Measurements from ENCODE around the gene PNPLA1.

The PNPLA1 gene

DNA sequence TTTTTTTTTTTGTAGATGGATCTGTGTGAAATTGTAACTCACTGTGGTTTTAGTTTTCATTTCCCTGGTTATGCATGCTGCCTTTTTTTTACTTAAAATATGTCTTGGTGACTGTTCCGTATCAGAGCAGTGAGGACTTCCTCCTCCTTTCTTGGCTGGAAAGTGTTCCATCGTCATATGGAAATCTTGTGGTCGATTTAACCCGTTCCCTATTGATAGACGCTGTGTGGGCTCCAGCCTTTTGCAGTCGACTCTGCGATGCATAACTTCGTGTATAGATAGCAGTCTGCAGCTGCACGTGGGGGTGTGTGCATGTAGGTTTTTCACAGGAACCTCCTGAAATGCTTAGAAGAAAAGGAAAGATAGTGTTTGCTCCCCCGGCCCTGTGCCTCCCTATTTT, 28.1 kb upstream of the PNPLA1 start:
- Mint-ChIP-seq H3K9me3 (no peaks in the 10 kb centered on the region), H3K36me3 (ENCODE audit: low read depth) (no peaks in the 10 kb centered on the region), H3K27me3 (peaks cover 12% of the 10 kb centered on the region), H3K4me3 (peak overlapping the region; percentile 55), H3K27ac (peak overlapping the region; percentile 86), H3K4me1 (ENCODE audit: low read depth) (peaks cover 65% of the 10 kb centered on the region)
- intact Hi-C loops (cut with micrococcal nuclease), result no loop called here

DNA sequence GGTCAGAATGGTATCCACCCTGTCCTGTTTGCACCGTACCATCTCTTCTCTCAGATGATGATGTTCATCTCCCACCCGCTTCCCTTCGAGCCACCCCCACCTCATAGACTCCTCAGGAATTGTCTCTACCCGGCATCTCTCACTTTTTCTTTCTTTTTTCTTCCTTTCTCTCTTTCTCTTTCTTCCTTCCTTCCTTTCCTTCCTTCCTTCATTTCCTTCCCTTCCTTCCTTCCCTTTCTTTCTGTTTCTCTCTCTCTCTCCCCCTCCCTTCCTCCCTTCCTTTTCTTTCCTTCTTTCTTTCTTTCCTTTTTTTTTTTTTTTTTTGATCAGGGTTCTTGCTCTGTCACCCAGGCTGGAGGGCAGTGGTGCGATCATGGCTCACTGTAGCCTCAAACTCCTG, 27.7 kb upstream of the PNPLA1 start:
- no peaks in the 10 kb centered on the region for H3K36me3 Mint-ChIP-seq (ENCODE audit: low read depth)
- peak overlapping the region; percentile 55 for H3K4me3 Mint-ChIP-seq
- intact Hi-C loops (cut with micrococcal nuclease), result no loop called here
- H3K9me3 Mint-ChIP-seq, result no peaks in the 10 kb centered on the region
- peaks cover 15% of the 10 kb centered on the region for H3K27me3 Mint-ChIP-seq
- H3K4me1 Mint-ChIP-seq (ENCODE audit: low read depth), result peaks cover 69% of the 10 kb centered on the region
- H3K27ac Mint-ChIP-seq, result peak overlapping the region; percentile 86

DNA sequence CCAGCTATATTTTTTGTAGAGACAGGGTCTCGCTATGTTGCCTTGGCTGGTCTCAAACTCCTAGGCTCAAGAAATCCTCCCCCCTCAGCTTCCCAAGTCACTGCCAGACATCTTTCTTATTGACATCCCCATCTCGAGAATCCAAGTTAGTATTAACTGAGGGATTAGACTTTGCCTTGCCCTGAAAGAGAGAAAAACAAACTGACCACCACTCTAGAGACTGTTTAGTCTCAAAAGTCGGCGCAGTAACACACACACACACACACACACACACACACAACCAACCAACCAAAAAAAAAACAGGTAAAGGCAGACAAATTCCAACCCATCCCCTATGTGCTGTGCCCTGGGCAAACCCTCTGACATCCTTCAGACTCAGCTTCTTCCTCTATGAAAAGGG, 27.2 kb upstream of the PNPLA1 start:
- H3K27ac Mint-ChIP-seq, result peak overlapping the region; percentile 86
- intact Hi-C loops (cut with micrococcal nuclease), result no loop called here
- H3K4me1 Mint-ChIP-seq (ENCODE audit: low read depth), result peaks cover 74% of the 10 kb centered on the region
- no peak overlapping the region for H3K4me3 Mint-ChIP-seq
- H3K27me3 Mint-ChIP-seq, result peaks cover 17% of the 10 kb centered on the region
- H3K9me3 Mint-ChIP-seq, result no peaks in the 10 kb centered on the region
- no peaks in the 10 kb centered on the region for H3K36me3 Mint-ChIP-seq (ENCODE audit: low read depth)

DNA sequence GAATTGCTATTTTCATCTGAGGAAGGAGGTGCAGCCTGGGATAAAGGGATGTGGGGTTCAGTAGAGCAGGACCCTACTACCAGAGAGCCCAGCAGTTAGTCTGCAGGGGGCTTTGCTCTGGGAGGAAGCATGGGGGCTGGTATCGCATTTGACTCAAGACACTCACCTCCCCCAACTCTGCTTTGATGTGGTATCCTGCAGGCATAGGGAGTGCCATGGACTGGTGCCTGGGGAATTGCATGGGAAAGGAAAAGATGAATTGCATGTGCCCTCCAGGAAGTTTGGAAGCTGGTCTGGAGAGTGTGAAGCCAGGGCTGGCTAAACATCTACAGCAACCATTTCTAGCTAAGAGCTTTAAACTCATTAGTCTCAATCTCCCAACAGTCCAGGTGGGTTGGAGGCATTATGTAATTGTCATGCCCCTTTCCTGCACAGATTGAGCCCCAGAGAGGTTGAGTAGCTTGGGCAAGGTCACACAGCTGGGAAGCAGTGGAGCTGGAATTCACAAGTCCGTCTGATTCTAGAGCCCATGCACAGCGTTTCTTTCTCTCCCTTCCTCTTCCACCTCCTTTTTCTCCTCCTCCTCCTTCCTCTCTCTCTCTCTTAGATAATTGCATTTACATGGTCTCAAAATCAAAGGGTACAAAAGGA, 26.2 kb upstream of the PNPLA1 start:
- intact Hi-C loops (cut with micrococcal nuclease), result no loop called here
- Mint-ChIP-seq H3K36me3 (ENCODE audit: low read depth) (no peaks in the 10 kb centered on the region), H3K9me3 (no peaks in the 10 kb centered on the region), H3K27ac (no peak overlapping the region), H3K4me1 (ENCODE audit: low read depth) (peaks cover 84% of the 10 kb centered on the region), H3K27me3 (peaks cover 17% of the 10 kb centered on the region), H3K4me3 (no peak overlapping the region)

DNA sequence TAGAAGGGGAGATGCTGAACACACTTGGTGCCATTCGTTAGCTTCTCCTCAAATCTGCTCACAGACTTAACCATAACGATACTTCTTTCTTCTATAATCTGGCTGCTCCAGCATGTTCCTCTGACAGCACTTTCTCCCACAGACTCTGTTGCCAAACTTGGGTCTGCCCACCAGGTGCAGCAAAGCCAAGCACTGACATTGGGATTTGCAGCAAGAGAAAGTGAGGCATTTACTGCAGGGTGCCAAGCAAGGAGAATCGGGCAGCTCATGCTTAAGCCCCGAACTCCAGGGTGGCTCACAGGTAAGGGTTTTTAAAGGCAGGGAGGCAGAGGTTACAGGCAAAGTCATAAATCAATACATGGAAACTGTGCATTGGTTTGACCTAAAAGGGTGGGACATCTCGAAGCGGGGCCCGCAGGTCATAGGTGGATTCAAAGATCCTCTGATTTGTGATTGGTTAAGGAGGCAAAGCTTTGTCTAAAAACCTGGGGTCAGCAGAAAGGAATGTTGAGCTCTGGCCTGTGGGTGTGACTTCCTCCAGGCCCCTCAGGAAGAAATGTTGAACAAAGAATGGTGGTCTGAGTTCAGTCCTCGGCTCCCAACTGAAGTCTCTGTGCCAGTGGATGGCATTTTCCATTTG, 25.1 kb upstream of the PNPLA1 start:
- H3K27me3 Mint-ChIP-seq, result peaks cover 15% of the 10 kb centered on the region
- H3K27ac Mint-ChIP-seq, result peak overlapping the region; percentile 37
- no peak overlapping the region for H3K4me3 Mint-ChIP-seq
- H3K9me3 Mint-ChIP-seq, result no peaks in the 10 kb centered on the region
- H3K4me1 Mint-ChIP-seq (ENCODE audit: low read depth), result peaks cover 86% of the 10 kb centered on the region
- intact Hi-C loops (cut with micrococcal nuclease), result no loop called here
- no peaks in the 10 kb centered on the region for H3K36me3 Mint-ChIP-seq (ENCODE audit: low read depth)

DNA sequence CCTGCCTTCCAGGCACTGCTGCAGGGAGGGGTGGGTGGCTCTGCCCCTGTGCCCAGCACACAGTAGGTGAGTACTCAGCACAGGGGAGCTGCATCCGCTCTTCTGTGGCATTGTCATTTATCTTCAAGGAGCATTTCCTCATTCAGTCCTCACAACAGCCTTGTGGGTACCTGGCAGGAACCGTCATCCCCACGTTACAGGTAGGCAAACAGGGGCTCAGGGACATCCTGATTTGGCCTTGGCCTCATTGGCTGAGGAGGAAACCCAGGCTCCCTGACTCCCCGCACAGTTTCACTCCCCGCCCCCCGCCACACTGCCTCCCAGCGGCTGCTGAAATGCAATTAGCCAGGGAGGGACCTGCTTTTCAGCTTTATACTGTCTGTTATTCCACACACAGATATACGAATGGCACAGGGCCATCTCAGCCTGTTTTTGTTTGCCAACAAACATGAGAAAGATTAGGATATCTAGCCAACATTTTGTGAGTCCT, 24.2 kb upstream of the PNPLA1 start:
- intact Hi-C loops (cut with micrococcal nuclease), result no loop called here
- Mint-ChIP-seq H3K4me1 (ENCODE audit: low read depth) (peaks cover 79% of the 10 kb centered on the region), H3K4me3 (no peak overlapping the region), H3K27me3 (peaks cover 15% of the 10 kb centered on the region), H3K36me3 (ENCODE audit: low read depth) (no peaks in the 10 kb centered on the region), H3K27ac (peak overlapping the region; percentile 37), H3K9me3 (no peaks in the 10 kb centered on the region)

DNA sequence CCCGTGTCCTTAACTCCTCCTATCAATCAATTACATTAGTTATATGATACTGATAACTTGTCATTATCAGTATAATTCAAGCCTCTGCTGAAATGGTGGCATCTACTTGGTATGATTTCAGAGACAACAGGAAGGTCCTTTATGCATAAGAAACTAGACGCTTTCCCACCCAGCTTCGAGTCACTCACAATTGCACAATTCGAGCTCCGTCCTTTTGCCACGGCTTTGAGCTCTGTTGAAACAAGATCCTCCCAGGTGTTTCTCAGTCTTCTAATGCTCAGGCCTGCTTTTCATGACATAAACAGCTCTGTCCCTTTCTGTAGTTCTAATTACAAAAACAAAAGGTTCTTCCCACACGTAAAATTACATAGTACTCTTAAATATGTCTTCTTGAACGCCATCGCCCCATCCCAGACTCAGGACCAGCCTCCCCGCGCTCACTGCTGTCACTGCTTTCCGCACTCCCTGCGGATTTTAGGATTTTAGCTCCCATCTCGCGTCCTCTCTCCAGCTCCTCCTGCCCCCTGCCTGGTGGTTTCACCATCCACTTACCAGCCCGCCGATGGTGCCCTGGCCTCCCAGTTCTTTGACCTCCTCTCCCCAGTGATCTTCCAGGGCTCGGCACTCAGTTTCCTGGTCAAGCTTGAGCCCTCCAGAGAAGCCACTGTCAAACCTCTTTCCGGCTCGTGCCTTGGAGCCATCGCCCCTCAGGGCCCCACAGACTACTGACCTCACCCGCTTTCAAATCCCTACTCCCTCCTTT, 23.2 kb upstream of the PNPLA1 start:
- peaks cover 77% of the 10 kb centered on the region for H3K4me1 Mint-ChIP-seq (ENCODE audit: low read depth)
- peak overlapping the region; percentile 15 for H3K27ac Mint-ChIP-seq
- H3K27me3 Mint-ChIP-seq, result peaks cover 15% of the 10 kb centered on the region
- H3K36me3 Mint-ChIP-seq (ENCODE audit: low read depth), result no peaks in the 10 kb centered on the region
- intact Hi-C loops (cut with micrococcal nuclease), result no loop called here
- no peaks in the 10 kb centered on the region for H3K9me3 Mint-ChIP-seq
- no peak overlapping the region for H3K4me3 Mint-ChIP-seq

DNA sequence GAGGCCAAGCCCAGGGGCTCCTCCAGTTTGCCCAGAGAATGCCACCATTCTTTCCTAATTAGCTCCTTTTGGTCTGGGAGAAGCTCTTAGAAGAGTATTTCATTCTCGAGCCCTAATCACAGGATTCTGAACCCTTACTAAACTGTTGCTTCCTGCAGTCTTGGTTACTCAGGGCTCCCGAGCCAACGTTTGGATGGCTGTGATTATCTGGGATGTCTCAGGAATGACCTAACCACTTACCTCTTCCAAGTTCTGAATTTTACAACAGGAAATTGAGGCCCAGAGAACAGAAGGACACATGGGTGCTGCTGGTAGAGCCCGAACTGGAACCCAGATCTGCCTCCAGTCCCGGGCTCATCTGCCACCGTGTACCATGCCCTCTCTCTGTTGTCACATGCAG, 22.2 kb upstream of the PNPLA1 start:
- Mint-ChIP-seq H3K4me3 (no peak overlapping the region), H3K36me3 (ENCODE audit: low read depth) (no peaks in the 10 kb centered on the region), H3K9me3 (no peaks in the 10 kb centered on the region), H3K4me1 (ENCODE audit: low read depth) (peaks cover 67% of the 10 kb centered on the region), H3K27ac (no peak overlapping the region), H3K27me3 (peaks cover 11% of the 10 kb centered on the region)
- intact Hi-C loops (cut with micrococcal nuclease), result no loop called here

DNA sequence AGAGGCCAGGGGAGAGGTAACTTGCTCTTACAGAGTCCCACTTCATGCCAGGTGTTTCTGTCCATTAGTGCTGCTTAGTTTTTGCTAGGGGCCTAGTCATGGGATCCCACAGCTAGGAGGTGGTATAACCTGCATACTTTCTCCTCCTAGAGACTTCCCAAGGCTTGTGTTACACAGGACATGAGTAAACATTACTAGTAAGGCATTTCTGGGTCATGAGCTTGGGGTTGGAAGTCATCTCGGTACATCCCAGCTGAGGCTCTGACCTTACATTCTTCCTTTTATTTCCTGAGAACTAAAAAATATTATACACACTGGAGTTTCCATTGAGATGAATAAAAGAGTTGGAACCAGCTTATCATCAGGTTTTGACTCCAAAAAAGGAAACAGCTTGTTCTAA, 20.9 kb upstream of the PNPLA1 start:
- intact Hi-C loops (cut with micrococcal nuclease), result no loop called here

DNA sequence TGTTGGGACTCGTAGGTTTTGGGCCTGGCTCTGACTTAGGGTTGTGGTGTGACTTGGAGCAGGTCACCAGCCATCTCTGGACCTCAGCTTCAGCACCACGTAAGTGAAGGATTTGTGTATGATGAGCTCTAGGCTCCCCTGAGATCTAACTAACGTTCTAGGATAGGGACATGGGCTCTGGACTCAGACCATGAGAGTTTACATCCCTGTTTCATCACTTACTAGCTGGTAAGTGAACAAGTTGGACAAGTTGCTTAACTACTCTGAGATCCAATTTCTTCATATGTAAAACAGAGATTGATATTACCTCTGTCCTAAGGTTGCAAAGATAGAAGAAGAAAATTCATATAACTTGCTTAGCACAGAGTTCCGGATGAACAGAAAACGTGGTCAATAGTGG, 20.3 kb upstream of the PNPLA1 start:
- intact Hi-C loops (cut with micrococcal nuclease), result no loop called here
- H3K4me1 Mint-ChIP-seq (ENCODE audit: low read depth), result peaks cover 49% of the 10 kb centered on the region
- H3K4me3 Mint-ChIP-seq, result no peak overlapping the region
- no peaks in the 10 kb centered on the region for H3K36me3 Mint-ChIP-seq (ENCODE audit: low read depth)
- H3K27me3 Mint-ChIP-seq, result peaks cover 7% of the 10 kb centered on the region
- no peaks in the 10 kb centered on the region for H3K9me3 Mint-ChIP-seq
- H3K27ac Mint-ChIP-seq, result no peak overlapping the region

More for the DNA sequence above, 20.9 kb upstream of the PNPLA1 start:
- no peaks in the 10 kb centered on the region for H3K9me3 Mint-ChIP-seq
- H3K27me3 Mint-ChIP-seq, result peaks cover 7% of the 10 kb centered on the region
- H3K4me1 Mint-ChIP-seq (ENCODE audit: low read depth), result peaks cover 54% of the 10 kb centered on the region
- no peak overlapping the region for H3K4me3 Mint-ChIP-seq
- no peak overlapping the region for H3K27ac Mint-ChIP-seq
- H3K36me3 Mint-ChIP-seq (ENCODE audit: low read depth), result no peaks in the 10 kb centered on the region

DNA sequence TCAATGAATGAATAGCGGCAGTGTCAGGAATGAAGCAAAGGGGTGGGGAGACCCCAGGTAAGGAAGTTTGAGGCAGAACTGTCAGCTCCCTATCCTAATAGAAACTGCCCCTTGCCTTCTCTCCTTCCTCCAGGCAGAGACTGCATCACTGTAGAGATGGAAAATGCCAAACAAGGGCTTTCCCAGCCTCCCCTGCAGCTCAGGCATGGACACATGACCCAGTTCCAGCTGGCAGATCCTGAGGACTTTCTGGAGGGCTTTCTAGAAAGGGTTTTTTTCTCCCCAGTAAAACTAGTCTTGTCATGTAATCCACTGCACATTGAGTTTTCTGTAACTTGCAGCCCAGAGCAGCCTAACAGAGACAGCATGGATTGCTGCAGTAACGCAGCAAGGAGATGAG, 17.9 kb upstream of the PNPLA1 start:
- Mint-ChIP-seq H3K9me3 (no peaks in the 10 kb centered on the region), H3K4me3 (no peak overlapping the region)

DNA sequence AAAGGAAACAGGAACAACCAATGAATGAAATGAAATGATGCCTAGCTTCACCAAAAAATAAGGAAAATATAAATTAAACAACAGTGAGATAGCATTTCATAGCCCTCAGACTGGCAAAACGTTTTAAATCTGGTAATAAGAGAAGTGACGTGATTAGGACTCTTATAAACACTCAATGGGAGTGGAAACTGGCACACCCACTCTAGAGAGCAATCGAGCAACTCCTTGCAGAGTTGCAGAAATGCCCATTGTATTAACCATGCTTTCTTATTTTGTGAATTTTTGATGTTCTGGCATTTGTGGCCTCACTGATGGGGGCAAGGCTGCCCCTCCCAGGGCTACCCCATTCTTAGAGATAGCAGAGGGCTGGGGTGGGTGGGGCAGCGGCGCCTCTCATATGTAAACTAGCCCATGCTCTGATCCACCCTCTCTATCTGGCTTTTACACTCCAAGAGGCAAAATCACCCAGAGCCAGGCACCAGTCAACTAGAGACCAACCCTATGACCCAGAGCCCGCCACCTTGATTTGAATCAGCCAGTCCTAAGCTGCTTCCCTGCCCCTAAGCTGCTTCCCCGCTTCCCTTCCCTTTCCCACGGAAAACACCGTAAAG, 6.4 kb upstream of the PNPLA1 start:
- no peaks in the 10 kb centered on the region for H3K36me3 Mint-ChIP-seq (ENCODE audit: low read depth)
- peaks cover 9% of the 10 kb centered on the region for H3K4me1 Mint-ChIP-seq (ENCODE audit: low read depth)
- no peak overlapping the region for H3K27ac Mint-ChIP-seq
- peaks cover 9% of the 10 kb centered on the region for H3K9me3 Mint-ChIP-seq
- intact Hi-C loops (cut with micrococcal nuclease), result no loop called here
- H3K4me3 Mint-ChIP-seq, result no peak overlapping the region
- H3K27me3 Mint-ChIP-seq, result peaks cover 15% of the 10 kb centered on the region

More for the DNA sequence above, 17.9 kb upstream of the PNPLA1 start:
- Mint-ChIP-seq H3K27me3 (peaks cover 4% of the 10 kb centered on the region), H3K4me1 (ENCODE audit: low read depth) (peaks cover 25% of the 10 kb centered on the region), H3K36me3 (ENCODE audit: low read depth) (no peaks in the 10 kb centered on the region), H3K27ac (no peak overlapping the region)
- intact Hi-C loops (cut with micrococcal nuclease), result no loop called here

DNA sequence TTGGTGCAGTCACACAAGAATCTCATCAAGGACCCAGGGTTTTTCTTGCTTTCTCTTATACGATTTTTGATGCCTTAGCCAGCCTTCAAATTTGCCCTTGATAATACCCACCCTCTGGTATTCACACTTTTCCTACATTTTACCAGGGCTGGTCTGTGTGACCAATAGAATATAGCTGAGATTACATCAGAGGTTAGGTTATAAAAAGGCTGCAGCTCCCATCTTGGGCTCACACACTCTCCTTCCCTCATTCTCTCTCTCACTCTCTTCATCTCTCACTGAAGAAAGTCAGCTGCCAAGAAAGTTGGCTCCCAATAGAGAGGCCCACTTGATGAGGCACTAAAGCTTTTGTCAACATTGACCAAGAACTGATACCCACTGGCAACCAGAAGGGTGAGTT, 4.1 kb upstream of the PNPLA1 start:
- no peaks in the 10 kb centered on the region for H3K36me3 Mint-ChIP-seq (ENCODE audit: low read depth)
- peaks cover 22% of the 10 kb centered on the region for H3K27me3 Mint-ChIP-seq
- H3K4me3 Mint-ChIP-seq, result no peak overlapping the region
- H3K9me3 Mint-ChIP-seq, result peaks cover 9% of the 10 kb centered on the region
- H3K27ac Mint-ChIP-seq, result no peak overlapping the region
- intact Hi-C loops (cut with micrococcal nuclease), result no loop called here
- H3K4me1 Mint-ChIP-seq (ENCODE audit: low read depth), result peaks cover 25% of the 10 kb centered on the region
